GM12878 (cell line): ENCODE measurements around the gene CIPC. TPM values are rescaled to one million over a fixed set of nuclear protein-coding genes. Genes with fewer than 3 reads are reported as not detected.

Experiments used
- ATAC-seq: fragments of 200-7000 bp; cut with Tn5 transposase; 3 replicates; pipeline ENCODE4 v1.9.1; 2020; ENCODE audit warnings: mild to moderate bottlenecking, moderate library complexity
- BruUV-seq: library from RNA; stranded (reverse); fragments of 400-500 nt; replicated peaks from 2 replicates; lab custom pipeline; 2021; lab: Mats Ljungman, UMichigan
- CTCF ChIA-PET: fragments of 300-600 bp; sonication (Branson Sonifier 250); formaldehyde crosslinking; extraction: SDS; loops from one replicate; lab custom pipeline; 2021; ENCODE audit warnings: inconsistent platforms; lab: Yijun Ruan, JAX
- POLR2A ChIA-PET: fragments of 350-600 bp; formaldehyde crosslinking; extraction: SDS; loops from one replicate; lab custom pipeline; 2021; ENCODE audit warnings: inconsistent platforms; lab: Charles Lee
- RAD21 ChIA-PET: fragments of 300-600 bp; sonication (Branson Sonifier 250); formaldehyde crosslinking; loops from one replicate; lab custom pipeline; 2023; ENCODE audit warnings: antibody characterized with exemption; ENCODE audit not compliant: unreplicated experiment; lab: Charles Lee
- SMC1A ChIA-PET: fragments of 300-600 bp; sonication (Branson Sonifier 250); formaldehyde crosslinking; loops from one replicate; lab custom pipeline; 2023; ENCODE audit not compliant: unreplicated experiment, uncharacterized antibody; lab: Charles Lee
- DNase-seq: peaks from one replicate; pipeline ENCODE4 v3.0.0-alpha.2; 2011; ENCODE audit warnings: low read depth, low spot score
- FAIRE-seq: peaks from 3 replicates; lab custom pipeline; 2011; peaks lifted over from hg19 to GRCh38; lab: Jason Lieb, UNC
- H2AFZ ChIP-seq: 2 replicates; pipeline ENCODE4 v1.6.0; 2011; ENCODE audit warnings: low read depth, low read length, control low read depth; ENCODE audit not compliant: control insufficient read depth
- H3K27ac ChIP-seq: 2 replicates; pipeline ENCODE4 v1.5.1; 2011; ENCODE audit warnings: control low read depth; ENCODE audit not compliant: control insufficient read depth, insufficient read depth
- H3K27me3 ChIP-seq, 2 experiments: replicated peaks in 1 of 2; 2 replicates each; pipeline versions ENCODE4 v1.6.0 to v1.6.1; 2011; ENCODE audit warnings: low read length in 1 of 2; ENCODE audit not compliant: control insufficient read depth in 2 of 2, insufficient read depth in 2 of 2
- H3K36me3 ChIP-seq, 2 experiments: 2 replicates each; pipeline ENCODE4 v1.5.1; 2011; ENCODE audit warnings: low read length in 1 of 2; ENCODE audit not compliant: control insufficient read depth in 2 of 2, insufficient read depth in 2 of 2
- H3K4me1 ChIP-seq: 2 replicates; pipeline ENCODE4 v1.6.1; 2011; ENCODE audit warnings: mild to moderate bottlenecking, low read length, moderate library complexity, mixed read lengths; ENCODE audit not compliant: control insufficient read depth, insufficient read depth
- H3K4me2 ChIP-seq: 2 replicates; pipeline ENCODE4 v1.6.0; 2011; ENCODE audit warnings: control low read depth; ENCODE audit not compliant: control insufficient read depth, insufficient read depth
- H3K4me3 ChIP-seq: fragments of 200-600 bp; sonication (generic); 2 replicates; pipeline ENCODE4 v1.5.1; 2016
- H3K79me2 ChIP-seq: 2 replicates; pipeline ENCODE4 v1.6.0; 2011; ENCODE audit warnings: low read length; ENCODE audit not compliant: control insufficient read depth, insufficient read depth
- H3K9ac ChIP-seq: 2 replicates; pipeline ENCODE4 v1.8.0; 2011; ENCODE audit warnings: low read length, control low read depth, mixed read lengths; ENCODE audit not compliant: control insufficient read depth, insufficient read depth
- H3K9me3 ChIP-seq: replicated peaks from 3 replicates; pipeline ENCODE4 v1.5.1; 2011; ENCODE audit warnings: mild to moderate bottlenecking, low read length; ENCODE audit not compliant: control insufficient read depth, insufficient read depth
- H4K20me1 ChIP-seq: 2 replicates; pipeline ENCODE4 v1.6.0; 2011; ENCODE audit not compliant: control insufficient read depth, insufficient read depth
- ASH2L ChIP-seq: fragments of 300-600, 200-600 bp; sonication (generic); IDR thresholded peaks from 2 replicates; pipeline ENCODE4 v1.6.1; 2017; ENCODE audit warnings: low read depth, mild to moderate bottlenecking, borderline replicate concordance
- ATF7 ChIP-seq: fragments of 450-650 bp; IDR thresholded peaks from 2 replicates; pipeline ENCODE4 v1.6.1; 2016; ENCODE audit warnings: low read depth, mild to moderate bottlenecking
- CBX3 ChIP-seq: fragments of 200-600 bp; sonication (generic); IDR thresholded peaks from 2 replicates; pipeline ENCODE4 v1.6.1; 2016; ENCODE audit warnings: low read depth, borderline replicate concordance
- CREM ChIP-seq: IDR thresholded peaks from 2 replicates; pipeline ENCODE4 v1.6.1; 2014; ENCODE audit warnings: antibody characterized with exemption, low read depth
- CUX1 ChIP-seq: IDR thresholded peaks from 2 replicates; pipeline ENCODE4 v1.6.1; 2012; ENCODE audit warnings: improper control_type of control experiment, low read depth, low read length; ENCODE audit not compliant: insufficient replicate concordance
- JUNB ChIP-seq: IDR thresholded peaks from 2 replicates; pipeline ENCODE4 v1.6.1; 2016; ENCODE audit warnings: antibody characterized with exemption, mild to moderate bottlenecking
- MEF2B ChIP-seq: fragments of 450-650 bp; IDR thresholded peaks from 2 replicates; pipeline ENCODE4 v1.6.1; 2018; ENCODE audit warnings: mild to moderate bottlenecking, moderate library complexity; ENCODE audit not compliant: partially characterized antibody, poor library complexity, severe bottlenecking
- MTA2 ChIP-seq: fragments of 450-650 bp; IDR thresholded peaks from 2 replicates; pipeline ENCODE4 v1.6.1; 2016; ENCODE audit warnings: low read depth, mild to moderate bottlenecking, moderate library complexity
- NR2C1 ChIP-seq: fragments of 450-650 bp; IDR thresholded peaks from 2 replicates; pipeline ENCODE4 v1.6.1; 2017; ENCODE audit warnings: antibody characterized with exemption, mild to moderate bottlenecking, moderate library complexity
- NR2C2 ChIP-seq: IDR thresholded peaks from 2 replicates; pipeline ENCODE4 v1.6.1; 2011; ENCODE audit warnings: borderline replicate concordance, low read depth; ENCODE audit not compliant: control insufficient read depth, insufficient read length
- REST ChIP-seq: IDR thresholded peaks from 2 replicates; pipeline ENCODE4 v1.6.1; 2012; ENCODE audit warnings: mild to moderate bottlenecking, low read depth, low read length
- SP1 ChIP-seq: IDR thresholded peaks from one replicate; pipeline ENCODE4 v1.6.1; 2011; ENCODE audit warnings: low read depth, low read length
- TCF3 ChIP-seq: IDR thresholded peaks from 2 replicates; pipeline ENCODE4 v1.6.1; 2012; ENCODE audit warnings: low read depth, mild to moderate bottlenecking, low read length, borderline replicate concordance; ENCODE audit not compliant: insufficient read depth
- ZNF207 ChIP-seq: fragments of 450-650 bp; IDR thresholded peaks from 2 replicates; pipeline ENCODE4 v1.6.1; 2014; ENCODE audit warnings: antibody characterized with exemption, mild to moderate bottlenecking, borderline replicate concordance
- WGBS: methylation state at CpG from one replicate; pipeline ENCODE4 v1.1.6; 2016; ENCODE audit warnings: low lambda C conversion rate; ENCODE audit not compliant: insufficient replicate concordance, insufficient coverage; ENCODE audit errors: missing lambda C conversion rate; 5-methylcytosine and 5-hydroxymethylcytosine counted together
- in situ Hi-C: fragments of 300-500 bp; cut with MboI; formaldehyde crosslinking; loops from 9 replicates; pipeline ENCODE4 v1.14.3; 2018; ENCODE audit warnings: mixed read lengths
- intact Hi-C: fragments of 100-400 bp; cut with micrococcal nuclease; formaldehyde crosslinking; loops from one replicate; pipeline ENCODE4 v1.14.2; 2022; ENCODE audit not compliant: unreplicated experiment
- polyA plus RNA-seq, 11 experiments: library from polyadenylated mRNA; depleted of rRNA in 4 of 11; unstranded in 6 of 11; stranded (reverse) in 5 of 11; fragments of >200 nt; fragmentation: Nextera tagmentation in 4 of 11; fragmentation: Illumina TruSeq in 1 of 11; extraction: Ambion mirVana in 4 of 11; extraction: Trizol in 1 of 11; gene quantifications; 1 replicate in 1 of 11; 2 replicates in 10 of 11; pipeline versions ENCODE4 v1.2.1 to v1.2.3, GENCODE V29; 2011 to 2016; ENCODE audit warnings: inconsistent platforms in 2 of 11, missing spikeins in 2 of 11, low read depth in 1 of 11
- total RNA-seq, 4 experiments: library from RNA; depleted of rRNA in 3 of 4; stranded (reverse); fragments of >200 nt in 3 of 4; fragmentation: Illumina TruSeq in 1 of 4; extraction: Trizol in 1 of 4; gene quantifications; 2 replicates each; pipeline versions ENCODE4 v1.2.1 to v1.2.3, GENCODE V29; 2013 to 2021

Gene CIPC
- total and polyA plus RNA-seq, 10 of the 15 experiments (the other 5 are each of a cell fraction or from before 2014, with no cell fraction given), result 5.6 to 29.5 (median 16.5) TPM

GRCh38 chr14:77116172-77116817 is 18.2 kb downstream of the CIPC start:
- no peak overlapping the region for H2AFZ ChIP-seq
- ChIA-PET RAD21 (interaction anchor here (0.9 to 1.3 kb wide), 2 partner anchors 21 to 33 kb away, joined by 3 read pairs; no protein-coding TSS in a partner anchor), CTCF (interaction anchor here (0.6 to 21.2 kb wide), 12 partner anchors 8 to 406 kb away, joined by 3 to 445 read pairs (median 4); partner anchors contain the start of gene CIPC), POLR2A (interaction anchor here (2.2 kb wide), 1 partner anchor 11 kb away, joined by 7 read pairs; no protein-coding TSS in a partner anchor), SMC1A (interaction anchor here (4.1 to 20.2 kb wide), 2 partner anchors 7 to 15 kb away, joined by 23 to 428 read pairs; partner anchors contain the start of gene CIPC)
- H3K9ac ChIP-seq, result no peak overlapping the region
- peak; percentile 7 for FAIRE-seq
- H3K36me3 ChIP-seq, result peaks cover 12 to 16% of the 10 kb centered on the region in 2 experiments; a peak in 3 of 4 replicates
- no peaks in the 10 kb centered on the region for H4K20me1 ChIP-seq
- H3K79me2 ChIP-seq, result no peaks in the 10 kb centered on the region
- no peaks in the 10 kb centered on the region for H3K27me3 ChIP-seq
- no peak for ATAC-seq
- no peak overlapping the region for H3K4me3 ChIP-seq
- no peak overlapping the region for H3K4me2 ChIP-seq
- WGBS, result 98% methylated on average over 2 of the region's 2 CpGs
- intact Hi-C loops (no loop called here), in situ Hi-C loops (no loop called here)
- H3K27ac ChIP-seq, result no peak overlapping the region
- H3K4me1 ChIP-seq, result peaks cover 16% of the 10 kb centered on the region
- no peaks in the 10 kb centered on the region for H3K9me3 ChIP-seq
- no peak for DNase-seq
- BruUV-seq, result TSS peak; percentile 50
- TF ChIP-seq NR2C1, result no peak
- no peak for TF ChIP-seq CUX1
- no peak for TF ChIP-seq ATF7
- no peak for TF ChIP-seq NR2C2
- TF ChIP-seq MTA2, result no peak
- no peak for TF ChIP-seq SP1
- TF ChIP-seq CBX3, result no peak
- TF ChIP-seq JUNB, result no peak
- TF ChIP-seq TCF3, result no peak
- TF ChIP-seq CREM, result no peak
- TF ChIP-seq ASH2L, result no peak
- no peak for TF ChIP-seq MEF2B
- no peak for TF ChIP-seq ZNF207
- TF ChIP-seq REST, result no peak
